Endothelial cell (in vitro differentiated cells): ENCODE data around the gene GALP. TPM values are rescaled to one million over a fixed set of nuclear protein-coding genes. Genes with fewer than 3 reads are reported as not detected.

Source experiments
- DNase-seq: peaks from one replicate; pipeline ENCODE4 v3.0.0; 2021; ENCODE audit warnings: low spot score
- H3K27ac Mint-ChIP-seq: one replicate; pipeline ENCODE4 v1.8.0; 2021; ENCODE audit warnings: mixed read lengths, inconsistent platforms; ENCODE audit not compliant: unreplicated experiment
- H3K27me3 Mint-ChIP-seq: one replicate; pipeline ENCODE4 v1.8.0; 2021; ENCODE audit warnings: mild to moderate bottlenecking, moderate library complexity, mixed read lengths, inconsistent platforms; ENCODE audit not compliant: unreplicated experiment
- H3K36me3 Mint-ChIP-seq: one replicate; pipeline ENCODE4 v1.8.0; 2021; ENCODE audit warnings: mild to moderate bottlenecking, low read depth, mixed read lengths, inconsistent platforms; ENCODE audit not compliant: unreplicated experiment
- H3K4me1 Mint-ChIP-seq: one replicate; pipeline ENCODE4 v1.8.0; 2021; ENCODE audit warnings: mild to moderate bottlenecking, mixed read lengths, inconsistent platforms; ENCODE audit not compliant: unreplicated experiment
- H3K4me3 Mint-ChIP-seq: one replicate; pipeline ENCODE4 v1.8.0; 2021; ENCODE audit warnings: mild to moderate bottlenecking, mixed read lengths, inconsistent platforms; ENCODE audit not compliant: unreplicated experiment
- H3K9me3 Mint-ChIP-seq: one replicate; pipeline ENCODE4 v1.8.0; 2021; ENCODE audit warnings: mixed read lengths, inconsistent platforms; ENCODE audit not compliant: unreplicated experiment
- total RNA-seq: library from RNA; stranded (reverse); fragmentation: NEBNext Ultra II Directional; extraction: Animal tissue kit (Norgen Biotek cat#: 25700); gene quantifications from one replicate; pipeline ENCODE4 v1.2.1, GENCODE V29; 2021; ENCODE audit not compliant: unreplicated experiment
- TF ChIP-seq, protein P1 (sequence below): fragments of 200-600 bp; sonication (generic); IDR thresholded peaks from one replicate; pipeline ENCODE4 v1.5.0; 2021; ENCODE audit warnings: antibody characterized with exemption; ENCODE audit not compliant: unreplicated experiment

Gene GALP
- total RNA-seq, 1 donor from 2014 or later: not detected

DNA sequence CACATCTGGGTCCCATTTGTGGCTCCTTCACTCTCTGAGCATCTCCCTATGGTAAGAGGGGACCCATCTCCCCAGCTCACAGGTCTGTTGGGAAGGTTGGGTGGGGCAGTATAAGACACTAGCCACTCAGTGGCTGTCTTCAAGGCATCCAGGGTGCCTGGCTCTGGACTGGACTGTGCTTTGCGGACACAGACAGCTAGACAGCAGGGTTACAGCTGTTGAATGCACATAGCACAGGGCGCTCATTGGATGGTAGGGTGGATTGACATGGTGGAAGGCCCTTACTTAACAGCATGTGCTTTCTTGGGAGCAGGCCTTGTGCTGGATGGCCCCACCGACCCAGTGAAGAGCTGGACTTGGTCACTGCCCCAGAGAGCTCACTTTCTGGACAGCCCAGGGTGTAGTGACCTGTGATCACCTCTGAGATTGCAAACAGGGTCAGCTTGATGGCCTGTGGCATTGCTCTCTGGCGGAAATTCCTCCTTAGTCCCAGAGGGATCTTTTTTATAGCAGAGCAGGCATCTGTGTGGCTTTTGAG is 32.8 kb upstream of the GALP start:
- Mint-ChIP-seq H3K4me1 (peaks cover 15% of the 10 kb centered on the region), H3K9me3 (no peaks in the 10 kb centered on the region), H3K27me3 (peaks cover 11% of the 10 kb centered on the region), H3K36me3 (peaks cover 6% of the 10 kb centered on the region), H3K27ac (no peak overlapping the region), H3K4me3 (no peak overlapping the region)
- DNase-seq: no peak
- TF ChIP-seq, protein P1, sequence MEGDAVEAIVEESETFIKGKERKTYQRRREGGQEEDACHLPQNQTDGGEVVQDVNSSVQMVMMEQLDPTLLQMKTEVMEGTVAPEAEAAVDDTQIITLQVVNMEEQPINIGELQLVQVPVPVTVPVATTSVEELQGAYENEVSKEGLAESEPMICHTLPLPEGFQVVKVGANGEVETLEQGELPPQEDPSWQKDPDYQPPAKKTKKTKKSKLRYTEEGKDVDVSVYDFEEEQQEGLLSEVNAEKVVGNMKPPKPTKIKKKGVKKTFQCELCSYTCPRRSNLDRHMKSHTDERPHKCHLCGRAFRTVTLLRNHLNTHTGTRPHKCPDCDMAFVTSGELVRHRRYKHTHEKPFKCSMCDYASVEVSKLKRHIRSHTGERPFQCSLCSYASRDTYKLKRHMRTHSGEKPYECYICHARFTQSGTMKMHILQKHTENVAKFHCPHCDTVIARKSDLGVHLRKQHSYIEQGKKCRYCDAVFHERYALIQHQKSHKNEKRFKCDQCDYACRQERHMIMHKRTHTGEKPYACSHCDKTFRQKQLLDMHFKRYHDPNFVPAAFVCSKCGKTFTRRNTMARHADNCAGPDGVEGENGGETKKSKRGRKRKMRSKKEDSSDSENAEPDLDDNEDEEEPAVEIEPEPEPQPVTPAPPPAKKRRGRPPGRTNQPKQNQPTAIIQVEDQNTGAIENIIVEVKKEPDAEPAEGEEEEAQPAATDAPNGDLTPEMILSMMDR: no peak

DNA sequence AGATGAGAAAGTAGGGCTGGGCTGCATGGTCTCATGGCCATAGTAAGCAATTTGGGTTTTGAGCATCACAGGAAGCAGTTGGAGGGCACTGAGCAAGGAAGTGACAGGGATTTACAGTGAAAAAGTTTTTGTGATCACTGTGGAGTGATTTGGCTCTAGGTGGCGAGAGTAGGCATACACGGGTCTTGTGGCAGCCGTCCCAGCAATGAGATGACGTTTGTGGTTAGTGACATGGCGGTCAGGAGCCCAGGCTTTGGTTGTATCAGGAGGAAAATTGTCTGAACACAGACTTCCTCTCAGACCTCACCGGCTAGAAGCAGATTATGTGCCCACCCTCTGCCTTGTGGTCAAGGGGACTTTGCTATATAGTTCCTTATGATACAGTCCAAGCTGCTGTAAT is 31.4 kb upstream of the GALP start:
- H3K4me1 Mint-ChIP-seq: peaks cover 15% of the 10 kb centered on the region
- H3K27ac Mint-ChIP-seq: no peak overlapping the region
- H3K4me3 Mint-ChIP-seq: no peak overlapping the region
- no peaks in the 10 kb centered on the region for H3K9me3 Mint-ChIP-seq
- DNase-seq: no peak
- H3K36me3 Mint-ChIP-seq: peaks cover 12% of the 10 kb centered on the region
- peaks cover 11% of the 10 kb centered on the region for H3K27me3 Mint-ChIP-seq
- TF ChIP-seq, protein P1: no peak

DNA sequence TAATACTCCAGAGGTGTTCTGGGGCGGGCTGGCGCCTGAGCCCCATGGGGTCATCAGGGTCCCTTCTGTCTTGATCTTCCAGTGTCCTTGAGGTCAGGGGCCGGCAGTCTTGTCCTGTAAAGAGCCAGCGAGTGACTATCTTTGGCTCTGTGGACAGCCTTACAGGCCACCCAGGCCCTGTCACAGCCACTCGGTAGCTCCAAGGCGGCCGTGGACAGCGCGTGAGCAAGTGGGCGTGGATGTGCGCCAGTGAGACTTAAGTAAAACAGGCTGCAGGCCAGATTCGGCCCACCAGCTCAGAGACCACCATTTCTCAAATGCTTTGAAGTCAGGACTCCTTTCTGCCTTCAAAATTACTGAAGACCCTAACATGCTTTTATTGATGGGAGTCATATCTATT is 31.0 kb upstream of the GALP start:
- Mint-ChIP-seq H3K4me3 (no peak overlapping the region), H3K9me3 (no peaks in the 10 kb centered on the region), H3K4me1 (peaks cover 12% of the 10 kb centered on the region), H3K36me3 (peaks cover 14% of the 10 kb centered on the region), H3K27me3 (peaks cover 8% of the 10 kb centered on the region), H3K27ac (no peak overlapping the region)
- DNase-seq: no peak
- TF ChIP-seq, protein P1: no peak

DNA sequence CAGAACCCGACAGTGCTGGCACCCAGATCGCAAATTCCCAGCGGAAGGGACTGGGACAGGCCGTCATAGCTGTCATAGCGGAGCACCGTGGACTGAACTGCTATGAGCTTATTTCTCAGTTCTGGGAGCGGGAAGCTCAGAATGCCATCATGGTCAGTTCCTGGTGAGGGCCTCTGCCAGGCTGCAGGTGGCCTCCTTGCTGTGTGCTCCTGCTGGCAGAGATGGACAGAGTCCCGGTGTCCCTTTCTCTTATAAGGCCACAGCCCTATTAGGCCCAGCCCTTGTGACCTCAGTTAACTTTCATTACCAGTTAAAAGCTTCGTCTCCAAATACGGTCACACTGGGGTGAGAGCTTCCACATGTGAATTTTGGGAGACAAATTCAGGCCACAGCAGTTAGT is 30.1 kb upstream of the GALP start:
- Mint-ChIP-seq H3K9me3 (no peaks in the 10 kb centered on the region), H3K4me1 (peaks cover 8% of the 10 kb centered on the region), H3K4me3 (no peak overlapping the region), H3K27me3 (peaks cover 5% of the 10 kb centered on the region), H3K27ac (no peak overlapping the region), H3K36me3 (peaks cover 18% of the 10 kb centered on the region)
- DNase-seq: no peak
- TF ChIP-seq, protein P1: no peak

DNA sequence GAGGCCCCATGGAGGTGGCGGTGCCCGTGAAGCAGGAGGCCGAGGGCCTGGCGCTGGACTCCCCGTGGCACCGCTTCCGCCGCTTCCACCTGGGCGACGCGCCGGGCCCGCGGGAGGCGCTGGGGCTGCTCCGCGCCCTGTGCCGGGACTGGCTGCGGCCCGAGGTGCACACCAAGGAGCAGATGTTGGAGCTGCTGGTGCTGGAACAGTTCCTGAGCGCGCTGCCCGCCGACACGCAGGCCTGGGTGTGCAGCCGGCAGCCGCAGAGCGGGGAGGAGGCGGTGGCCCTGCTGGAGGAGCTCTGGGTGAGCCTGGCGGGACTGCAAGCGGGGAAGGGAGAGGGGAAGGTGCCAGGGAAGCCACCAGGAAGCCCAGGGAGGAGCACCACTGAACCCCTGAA is 28.9 kb upstream of the GALP start:
- TF ChIP-seq, protein P1: no peak
- peaks cover 18% of the 10 kb centered on the region for H3K36me3 Mint-ChIP-seq
- H3K4me1 Mint-ChIP-seq: peaks cover 8% of the 10 kb centered on the region
- peaks cover 5% of the 10 kb centered on the region for H3K27me3 Mint-ChIP-seq
- no peaks in the 10 kb centered on the region for H3K9me3 Mint-ChIP-seq
- no peak overlapping the region for H3K4me3 Mint-ChIP-seq
- DNase-seq: no peak
- H3K27ac Mint-ChIP-seq: no peak overlapping the region
